Thyroid gland (tissue), 4 donors: ENCODE results near the gene LENG1.

Experiments used
- POLR2A ChIP-seq, 2 donors: fragments of 450-650 bp; IDR thresholded peaks; one replicate each; pipeline ENCODE4 v1.6.1; 2017; ENCODE audit warnings: antibody characterized with exemption in 2 of 2, mild to moderate bottlenecking in 2 of 2, moderate library complexity in 1 of 2
- TF ChIP-seq, protein P1 (sequence below), 6 experiments: fragments of 200-600 bp in 3 of 6; fragments of 450-650 bp in 3 of 6; sonication (generic) in 3 of 6; IDR thresholded peaks; one replicate each; pipeline ENCODE4 v1.5.1; 2016 to 2019; ENCODE audit warnings: antibody characterized with exemption in 6 of 6, mild to moderate bottlenecking in 2 of 6, inconsistent platforms in 1 of 6, moderate library complexity in 1 of 6

DNA sequence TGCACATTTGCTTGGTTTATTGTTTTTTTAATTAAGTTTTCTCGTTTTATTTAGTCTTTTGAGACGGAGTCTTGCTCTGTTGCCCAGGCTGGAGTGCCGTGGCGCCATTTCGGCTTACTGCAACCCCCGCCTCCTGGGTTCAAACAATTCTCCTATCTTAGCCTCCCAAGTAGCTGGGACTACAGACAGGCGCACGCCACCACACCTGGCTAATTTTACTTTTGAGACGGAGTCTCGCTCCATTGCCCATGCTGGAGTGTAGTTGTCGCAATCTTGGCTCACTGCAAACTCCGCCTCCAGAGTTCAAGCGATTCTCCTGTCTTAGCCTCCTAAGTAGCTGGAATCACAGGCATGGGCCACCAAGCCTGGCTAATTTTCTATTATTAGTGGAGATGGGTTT is 42.5 kb upstream of the LENG1 start:
- TF ChIP-seq, protein P1, sequence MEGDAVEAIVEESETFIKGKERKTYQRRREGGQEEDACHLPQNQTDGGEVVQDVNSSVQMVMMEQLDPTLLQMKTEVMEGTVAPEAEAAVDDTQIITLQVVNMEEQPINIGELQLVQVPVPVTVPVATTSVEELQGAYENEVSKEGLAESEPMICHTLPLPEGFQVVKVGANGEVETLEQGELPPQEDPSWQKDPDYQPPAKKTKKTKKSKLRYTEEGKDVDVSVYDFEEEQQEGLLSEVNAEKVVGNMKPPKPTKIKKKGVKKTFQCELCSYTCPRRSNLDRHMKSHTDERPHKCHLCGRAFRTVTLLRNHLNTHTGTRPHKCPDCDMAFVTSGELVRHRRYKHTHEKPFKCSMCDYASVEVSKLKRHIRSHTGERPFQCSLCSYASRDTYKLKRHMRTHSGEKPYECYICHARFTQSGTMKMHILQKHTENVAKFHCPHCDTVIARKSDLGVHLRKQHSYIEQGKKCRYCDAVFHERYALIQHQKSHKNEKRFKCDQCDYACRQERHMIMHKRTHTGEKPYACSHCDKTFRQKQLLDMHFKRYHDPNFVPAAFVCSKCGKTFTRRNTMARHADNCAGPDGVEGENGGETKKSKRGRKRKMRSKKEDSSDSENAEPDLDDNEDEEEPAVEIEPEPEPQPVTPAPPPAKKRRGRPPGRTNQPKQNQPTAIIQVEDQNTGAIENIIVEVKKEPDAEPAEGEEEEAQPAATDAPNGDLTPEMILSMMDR (IDR thresholded peaks at IDR 0.05): no peak
- TF ChIP-seq POLR2A (IDR thresholded peaks at IDR 0.05): no peak
